ENCODE measurements around the gene ASGR2.
"Not testable (repeated sequence)": the region's sequence is repeated elsewhere in the genome, so short reads cannot be mapped to it uniquely, and the experiment has no call there.

Gene ASGR2

GRCh38 chr17:7137171-7137943 is 22.7 kb upstream of the ASGR2 start:
- Histone ChIP-seq H3K9me3 (ENCODE audit: control insufficient read depth, low read length) (no peaks in the 10 kb centered on the region), H3K27ac (ENCODE audit: insufficient read depth, low read depth, low read length, poor library complexity, severe bottlenecking) (no peak overlapping the region), H3K27me3 (ENCODE audit: control insufficient read depth, insufficient read depth, low read length, poor library complexity, severe bottlenecking) (peaks cover 20% of the 10 kb centered on the region), H3K4me1 (ENCODE audit: control insufficient read depth, insufficient read depth, low read length) (peaks cover 2% of the 10 kb centered on the region), H3K4me3 (ENCODE audit: insufficient read depth, low read depth, low read length) (no peak overlapping the region), H3K36me3 (ENCODE audit: control insufficient read depth, insufficient read depth, low read length) (no peaks in the 10 kb centered on the region)
- 82 to 83% methylated on average over 12 to 13 of the region's 13 CpGs for WGBS, 2 experiments

- H3K27me3 ChIP-seq (ENCODE audit: control insufficient read depth, insufficient read depth, low read length, poor library complexity, severe bottlenecking) = peaks cover 23% of the 10 kb centered on the region
- no peak overlapping the region for H3K27ac ChIP-seq (ENCODE audit: insufficient read depth, low read depth, low read length, poor library complexity, severe bottlenecking)
- no peaks in the 10 kb centered on the region for H3K36me3 ChIP-seq (ENCODE audit: control insufficient read depth, insufficient read depth, low read length)
- no peak overlapping the region for H3K4me3 ChIP-seq (ENCODE audit: insufficient read depth, low read depth, low read length)
- H3K4me1 ChIP-seq (ENCODE audit: control insufficient read depth, insufficient read depth, low read length) = peaks cover 4% of the 10 kb centered on the region
- H3K9me3 ChIP-seq (ENCODE audit: control insufficient read depth, low read length) = no peaks in the 10 kb centered on the region
- 37 to 38% methylated on average over 9 of the region's 9 CpGs for WGBS, 2 experiments
Observed at GRCh38 chr17:7136266-7136877, 21.8 kb upstream of the ASGR2 start.

GRCh38 chr17:7133916-7134315 is 19.3 kb upstream of the ASGR2 start:
- WGBS, 2 experiments = 64 to 69% methylated on average over 20 of the region's 20 CpGs
- no peak overlapping the region for H3K27ac ChIP-seq (ENCODE audit: insufficient read depth, low read depth, low read length, poor library complexity, severe bottlenecking)
- no peak overlapping the region for H3K4me3 ChIP-seq (ENCODE audit: insufficient read depth, low read depth, low read length)
- H3K4me1 ChIP-seq (ENCODE audit: control insufficient read depth, insufficient read depth, low read length) = peaks cover 9% of the 10 kb centered on the region
- H3K36me3 ChIP-seq (ENCODE audit: control insufficient read depth, insufficient read depth, low read length) = no peaks in the 10 kb centered on the region
- H3K27me3 ChIP-seq (ENCODE audit: control insufficient read depth, insufficient read depth, low read length, poor library complexity, severe bottlenecking) = peaks cover 27% of the 10 kb centered on the region
- no peaks in the 10 kb centered on the region for H3K9me3 ChIP-seq (ENCODE audit: control insufficient read depth, low read length)

- Histone ChIP-seq H3K36me3 (ENCODE audit: control insufficient read depth, insufficient read depth, low read length) (no peaks in the 10 kb centered on the region), H3K27ac (ENCODE audit: insufficient read depth, low read depth, low read length, poor library complexity, severe bottlenecking) (no peak overlapping the region), H3K9me3 (ENCODE audit: control insufficient read depth, low read length) (no peaks in the 10 kb centered on the region), H3K4me3 (ENCODE audit: insufficient read depth, low read depth, low read length) (no peak overlapping the region), H3K27me3 (ENCODE audit: control insufficient read depth, insufficient read depth, low read length, poor library complexity, severe bottlenecking) (peaks cover 25% of the 10 kb centered on the region), H3K4me1 (ENCODE audit: control insufficient read depth, insufficient read depth, low read length) (peaks cover 9% of the 10 kb centered on the region)
- 16 to 19% methylated on average over 19 of the region's 19 CpGs for WGBS, 2 experiments
Observed at GRCh38 chr17:7133424-7133823, 18.8 kb upstream of the ASGR2 start.

- H3K27ac ChIP-seq (ENCODE audit: insufficient read depth, low read depth, low read length, poor library complexity, severe bottlenecking) = peak overlapping the region; percentile 96
- H3K4me3 ChIP-seq (ENCODE audit: insufficient read depth, low read depth, low read length) = no peak overlapping the region
- no peaks in the 10 kb centered on the region for H3K36me3 ChIP-seq (ENCODE audit: control insufficient read depth, insufficient read depth, low read length)
- 0 to 2% methylated on average over 7 of the region's 7 CpGs for WGBS, 2 experiments
- H3K27me3 ChIP-seq (ENCODE audit: control insufficient read depth, insufficient read depth, low read length, poor library complexity, severe bottlenecking) = peaks cover 25% of the 10 kb centered on the region
- H3K4me1 ChIP-seq (ENCODE audit: control insufficient read depth, insufficient read depth, low read length) = peaks cover 9% of the 10 kb centered on the region
- no peaks in the 10 kb centered on the region for H3K9me3 ChIP-seq (ENCODE audit: control insufficient read depth, low read length)
Observed at GRCh38 chr17:7132511-7133094, 18.0 kb upstream of the ASGR2 start.

- Histone ChIP-seq H3K9me3 (ENCODE audit: control insufficient read depth, low read length) (no peaks in the 10 kb centered on the region), H3K27ac (ENCODE audit: insufficient read depth, low read depth, low read length, poor library complexity, severe bottlenecking) (no peak overlapping the region), H3K36me3 (ENCODE audit: control insufficient read depth, insufficient read depth, low read length) (no peaks in the 10 kb centered on the region), H3K27me3 (ENCODE audit: control insufficient read depth, insufficient read depth, low read length, poor library complexity, severe bottlenecking) (peaks cover 25% of the 10 kb centered on the region), H3K4me3 (ENCODE audit: insufficient read depth, low read depth, low read length) (no peak overlapping the region), H3K4me1 (ENCODE audit: control insufficient read depth, insufficient read depth, low read length) (peaks cover 9% of the 10 kb centered on the region)
- 90 to 92% methylated on average over 5 of the region's 5 CpGs for WGBS, 2 experiments
Observed at GRCh38 chr17:7131423-7131791, 16.8 kb upstream of the ASGR2 start.

- Histone ChIP-seq H3K9me3 (ENCODE audit: control insufficient read depth, low read length) (no peaks in the 10 kb centered on the region), H3K4me3 (ENCODE audit: insufficient read depth, low read depth, low read length) (no peak overlapping the region), H3K27ac (ENCODE audit: insufficient read depth, low read depth, low read length, poor library complexity, severe bottlenecking) (no peak overlapping the region), H3K36me3 (ENCODE audit: control insufficient read depth, insufficient read depth, low read length) (no peaks in the 10 kb centered on the region), H3K27me3 (ENCODE audit: control insufficient read depth, insufficient read depth, low read length, poor library complexity, severe bottlenecking) (peaks cover 25% of the 10 kb centered on the region), H3K4me1 (ENCODE audit: control insufficient read depth, insufficient read depth, low read length) (peaks cover 9% of the 10 kb centered on the region)
- 45 to 56% methylated on average over 11 of the region's 11 CpGs for WGBS, 2 experiments
Observed at GRCh38 chr17:7130621-7131422, 16.2 kb upstream of the ASGR2 start.

GRCh38 chr17:7129311-7129710 is 14.7 kb upstream of the ASGR2 start:
- no peaks in the 10 kb centered on the region for H3K9me3 ChIP-seq (ENCODE audit: control insufficient read depth, low read length)
- H3K4me3 ChIP-seq (ENCODE audit: insufficient read depth, low read depth, low read length) = no peak overlapping the region
- no peaks in the 10 kb centered on the region for H3K36me3 ChIP-seq (ENCODE audit: control insufficient read depth, insufficient read depth, low read length)
- H3K27ac ChIP-seq (ENCODE audit: insufficient read depth, low read depth, low read length, poor library complexity, severe bottlenecking) = no peak overlapping the region
- H3K27me3 ChIP-seq (ENCODE audit: control insufficient read depth, insufficient read depth, low read length, poor library complexity, severe bottlenecking) = peaks cover 20% of the 10 kb centered on the region
- peaks cover 9% of the 10 kb centered on the region for H3K4me1 ChIP-seq (ENCODE audit: control insufficient read depth, insufficient read depth, low read length)
- 91 to 95% methylated on average over 8 of the region's 8 CpGs for WGBS, 2 experiments

- WGBS, 2 experiments = 76 to 78% methylated on average over 5 of the region's 5 CpGs
- H3K4me1 ChIP-seq (ENCODE audit: control insufficient read depth, insufficient read depth, low read length) = peaks cover 9% of the 10 kb centered on the region
- no peak overlapping the region for H3K4me3 ChIP-seq (ENCODE audit: insufficient read depth, low read depth, low read length)
- H3K27ac ChIP-seq (ENCODE audit: insufficient read depth, low read depth, low read length, poor library complexity, severe bottlenecking) = no peak overlapping the region
- peaks cover 12% of the 10 kb centered on the region for H3K27me3 ChIP-seq (ENCODE audit: control insufficient read depth, insufficient read depth, low read length, poor library complexity, severe bottlenecking)
- H3K36me3 ChIP-seq (ENCODE audit: control insufficient read depth, insufficient read depth, low read length) = no peaks in the 10 kb centered on the region
- H3K9me3 ChIP-seq (ENCODE audit: control insufficient read depth, low read length) = no peaks in the 10 kb centered on the region
Observed at GRCh38 chr17:7128160-7128559, 13.5 kb upstream of the ASGR2 start.

- H3K27me3 ChIP-seq (ENCODE audit: control insufficient read depth, insufficient read depth, low read length, poor library complexity, severe bottlenecking) = peaks cover 12% of the 10 kb centered on the region
- not testable (repeated sequence) for H3K27ac ChIP-seq (ENCODE audit: insufficient read depth, low read depth, low read length, poor library complexity, severe bottlenecking); H3K4me1 ChIP-seq (ENCODE audit: control insufficient read depth, insufficient read depth, low read length); H3K36me3 ChIP-seq (ENCODE audit: control insufficient read depth, insufficient read depth, low read length); H3K4me3 ChIP-seq (ENCODE audit: insufficient read depth, low read depth, low read length); H3K9me3 ChIP-seq (ENCODE audit: control insufficient read depth, low read length)
- no CpG with 5 or more reads among the region's 5 CpGs for WGBS, 2 experiments
Observed at GRCh38 chr17:7127501-7127900, 12.9 kb upstream of the ASGR2 start.

Measured in ectodermal cell (in vitro differentiated cells).